ENCODE results near the gene PNPLA8.

The PNPLA8 gene

GRCh38 chr7:108441392-108441955 is 84.5 kb downstream of the PNPLA8 start:
- no peak for DNase-seq (ENCODE audit: low read depth)

- DNase-seq (ENCODE audit: low read depth): no peak
Measured at GRCh38 chr7:108440613-108441012, 85.3 kb downstream of the PNPLA8 start.

- no peak for DNase-seq (ENCODE audit: low read depth)
Measured at GRCh38 chr7:108436906-108437305, 89.0 kb downstream of the PNPLA8 start.

GRCh38 chr7:108434010-108434409 is 91.9 kb downstream of the PNPLA8 start:
- DNase-seq (ENCODE audit: low read depth): no peak

GRCh38 chr7:108431099-108431498 is 94.8 kb downstream of the PNPLA8 start:
- DNase-seq (ENCODE audit: low read depth): no peak

GRCh38 chr7:108430664-108431063 is 95.3 kb downstream of the PNPLA8 start:
- DNase-seq (ENCODE audit: low read depth): no peak

- no peak for DNase-seq (ENCODE audit: low read depth)
Measured at GRCh38 chr7:108427766-108428165, 98.2 kb downstream of the PNPLA8 start.

GRCh38 chr7:108425714-108426275 is 100.1 kb downstream of the PNPLA8 start:
- no peak for DNase-seq (ENCODE audit: low read depth)

GRCh38 chr7:108424013-108424412 is 101.9 kb downstream of the PNPLA8 start:
- no peak for DNase-seq (ENCODE audit: low read depth)

- DNase-seq (ENCODE audit: low read depth): no peak
Measured at GRCh38 chr7:108423089-108423989, 102.6 kb downstream of the PNPLA8 start.

- DNase-seq (ENCODE audit: low read depth): no peak
Measured at GRCh38 chr7:108421720-108422331, 104.1 kb downstream of the PNPLA8 start.
